Measurements from ENCODE around the gene ZNF335.
"Not testable (repeated sequence)": the region's sequence is repeated elsewhere in the genome, so short reads cannot be mapped to it uniquely, and the experiment has no call there.

The ZNF335 gene

DNA sequence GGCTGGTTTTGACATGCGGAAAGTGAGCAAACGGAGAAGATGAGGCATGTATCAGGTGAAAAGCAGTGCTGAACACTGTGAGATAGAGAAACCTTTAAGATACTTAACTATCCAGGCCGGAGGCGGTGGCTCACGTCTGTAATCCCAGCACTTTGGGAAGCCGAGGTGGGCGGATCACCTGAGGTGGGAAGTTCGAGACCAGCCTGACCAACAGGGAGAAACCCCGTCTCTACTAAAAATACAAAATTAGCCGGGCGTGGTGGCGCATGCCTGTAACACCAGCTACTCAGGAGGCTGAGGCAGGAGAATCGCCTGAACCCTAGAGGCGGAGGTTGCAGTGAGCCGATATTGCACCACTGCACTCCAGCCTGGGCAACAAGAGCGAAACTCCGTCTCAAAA is 40.3 kb downstream of the ZNF335 start:
- not testable (repeated sequence) for DNase-seq

DNA sequence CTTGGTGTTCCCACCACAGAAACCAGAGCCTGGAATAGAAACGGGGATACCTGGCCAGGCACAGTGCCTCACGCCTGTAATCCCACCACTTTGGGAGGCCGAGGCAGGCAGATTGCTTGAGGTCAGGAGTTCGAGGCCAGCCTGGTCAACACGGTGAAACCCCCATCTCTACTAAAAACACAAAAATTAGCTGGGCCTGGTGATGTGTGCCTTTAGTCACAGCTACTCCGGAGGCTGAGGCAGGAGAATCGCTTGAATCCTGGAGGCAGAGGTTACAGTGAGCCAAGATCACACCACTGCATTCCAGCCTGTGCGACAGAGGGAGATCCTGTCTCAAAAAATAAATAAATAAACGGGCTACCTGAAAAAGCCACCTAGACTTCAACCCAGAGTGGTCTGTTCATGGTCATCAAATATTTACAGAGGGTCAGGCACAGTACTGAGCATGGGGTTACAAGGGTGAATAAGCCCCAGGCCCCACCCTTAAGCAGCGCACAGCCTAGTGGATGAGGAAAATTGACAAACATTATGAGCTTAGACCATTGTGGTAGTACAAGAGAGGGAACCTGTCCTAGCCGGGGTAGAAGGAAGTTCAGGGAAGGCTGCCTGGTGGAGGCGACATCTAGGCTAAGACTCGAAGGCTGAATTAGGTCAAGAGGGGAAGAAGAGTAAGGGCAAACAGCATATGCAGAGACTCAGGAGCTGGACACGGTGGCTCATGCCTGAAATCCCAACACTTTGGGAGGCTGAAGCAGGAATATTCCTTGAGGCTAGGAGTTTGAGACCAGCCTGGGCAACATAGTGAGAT is 44.7 kb downstream of the ZNF335 start:
- no peak for DNase-seq

DNA sequence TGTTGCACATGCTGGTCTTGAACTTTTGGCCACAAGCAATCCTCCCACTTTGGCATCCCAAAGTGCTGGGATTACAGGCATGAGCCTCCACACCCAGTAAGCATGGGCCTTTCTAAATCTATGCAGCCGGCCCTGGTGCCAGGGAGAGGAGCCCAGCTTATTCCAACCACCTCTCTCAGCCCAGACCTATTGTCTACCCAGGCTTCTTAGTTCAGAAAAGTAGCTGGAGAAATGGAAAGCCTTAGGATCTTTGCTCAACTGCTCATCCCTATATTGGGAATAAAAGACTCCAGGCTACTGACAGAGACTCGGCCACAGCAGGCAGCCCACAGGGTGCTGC is 45.3 kb downstream of the ZNF335 start:
- DNase-seq: no peak

DNA sequence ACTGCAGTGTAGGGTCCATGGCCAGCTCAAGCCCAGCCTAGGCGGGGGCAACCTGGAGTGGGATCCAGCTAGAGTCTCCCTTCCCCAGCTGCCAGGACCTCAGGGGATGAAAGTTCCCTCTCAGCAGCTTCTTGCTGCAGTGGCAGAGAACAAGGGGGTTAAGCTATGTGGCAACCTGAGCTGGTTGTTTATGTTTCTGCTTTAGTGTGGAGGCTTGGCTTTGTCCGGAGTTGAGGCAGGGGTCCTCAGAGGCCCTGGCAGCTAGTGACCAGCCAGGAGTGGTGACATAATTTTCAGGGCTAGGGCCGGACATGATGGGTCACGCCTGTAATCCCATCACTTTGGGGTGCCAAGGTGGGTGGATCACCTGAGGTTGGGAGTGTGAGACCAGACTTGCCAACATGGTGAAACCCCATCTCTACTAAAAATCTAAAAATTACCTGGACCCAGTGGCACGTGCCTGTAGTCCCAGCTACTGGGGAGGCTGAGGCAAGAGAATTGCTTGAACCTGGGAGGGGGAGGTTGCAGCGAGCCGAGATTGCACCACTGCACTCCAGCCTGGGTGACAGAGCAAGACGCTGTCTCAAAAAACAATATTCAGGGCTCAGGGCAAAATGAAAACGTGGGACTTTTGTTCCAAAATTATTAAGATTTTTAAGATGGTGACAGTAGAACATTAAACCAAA is 46.0 kb downstream of the ZNF335 start:
- no peak for DNase-seq

DNA sequence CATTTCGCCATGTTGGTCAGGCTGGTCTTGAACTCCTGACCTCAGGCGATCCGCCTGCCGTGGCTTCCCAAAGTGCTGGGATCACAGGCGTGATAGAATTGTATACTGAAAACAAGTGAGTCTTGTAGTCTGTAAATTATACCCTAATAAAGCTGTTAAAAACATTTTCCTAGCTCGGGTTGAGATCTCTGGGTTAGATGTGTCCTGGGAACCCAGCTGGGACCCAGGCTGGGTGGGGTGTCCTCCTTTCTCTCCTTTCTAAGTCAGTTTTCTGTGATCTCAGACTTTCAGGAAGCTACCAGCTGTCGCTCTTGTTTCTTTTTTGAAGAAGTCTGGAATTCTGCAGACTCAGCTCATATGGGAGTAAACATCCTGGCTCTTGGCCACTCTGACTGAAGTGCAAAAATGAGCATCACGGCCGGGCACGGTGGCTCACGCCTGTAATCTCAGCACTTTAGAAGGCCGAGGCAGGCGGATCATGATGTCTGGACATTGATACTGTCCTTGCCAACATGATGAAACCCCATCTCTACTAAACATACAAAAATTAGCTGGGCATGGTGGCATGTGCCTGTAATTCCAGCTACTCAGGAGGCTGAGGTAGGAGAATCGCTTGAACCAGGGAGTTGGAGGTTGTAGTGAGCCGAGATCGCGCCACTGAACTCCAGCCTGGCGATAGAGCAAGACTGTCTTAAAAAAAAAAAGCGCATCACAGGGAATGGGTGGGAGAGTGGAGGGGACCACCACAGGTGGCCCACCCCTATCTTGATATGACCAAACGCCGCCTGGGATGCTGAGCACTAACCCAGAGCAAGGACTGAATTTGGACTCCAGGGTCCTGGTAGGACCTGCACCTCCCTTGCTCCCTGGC is 47.4 kb downstream of the ZNF335 start:
- peak; percentile 36 for DNase-seq

DNA sequence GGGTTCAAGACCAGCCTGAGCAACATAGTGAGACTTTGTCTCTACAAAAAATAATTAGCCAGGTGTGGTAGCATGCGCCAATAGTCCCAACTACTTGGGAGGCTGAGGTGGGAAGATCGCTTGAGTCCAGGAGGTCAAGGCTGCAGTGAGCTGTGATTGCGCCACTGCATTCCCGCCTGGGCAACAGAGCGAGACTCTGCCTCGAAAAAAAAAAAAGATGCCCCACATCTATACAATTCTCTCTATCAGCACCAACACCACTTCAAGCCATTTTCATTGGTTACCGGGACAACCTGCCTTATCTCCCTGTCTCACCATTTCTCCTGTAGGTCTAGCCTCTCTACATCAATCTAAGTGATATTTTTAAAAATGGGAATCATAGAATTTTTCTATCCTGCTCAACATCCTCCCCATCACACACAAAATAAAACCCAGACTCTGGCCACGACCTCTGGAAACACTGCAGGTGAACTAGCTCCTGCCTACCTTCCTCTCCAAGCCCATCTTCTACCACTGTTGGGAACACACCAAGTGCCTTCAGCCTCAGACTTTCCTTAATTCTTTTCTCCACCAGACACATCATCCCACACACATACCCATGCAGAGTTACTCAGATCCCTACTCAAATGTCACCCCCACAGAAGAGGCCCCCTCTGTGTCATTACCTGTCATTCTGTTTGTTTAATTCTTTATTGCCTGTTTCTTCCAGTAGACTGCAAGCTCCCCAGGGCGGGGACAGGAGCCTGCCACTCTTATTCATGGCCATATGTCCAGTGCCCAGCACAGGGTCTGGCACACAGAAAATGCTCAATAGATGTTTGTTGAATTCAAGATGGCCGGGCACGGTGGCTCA is 50.4 kb downstream of the ZNF335 start:
- no peak for DNase-seq

DNA sequence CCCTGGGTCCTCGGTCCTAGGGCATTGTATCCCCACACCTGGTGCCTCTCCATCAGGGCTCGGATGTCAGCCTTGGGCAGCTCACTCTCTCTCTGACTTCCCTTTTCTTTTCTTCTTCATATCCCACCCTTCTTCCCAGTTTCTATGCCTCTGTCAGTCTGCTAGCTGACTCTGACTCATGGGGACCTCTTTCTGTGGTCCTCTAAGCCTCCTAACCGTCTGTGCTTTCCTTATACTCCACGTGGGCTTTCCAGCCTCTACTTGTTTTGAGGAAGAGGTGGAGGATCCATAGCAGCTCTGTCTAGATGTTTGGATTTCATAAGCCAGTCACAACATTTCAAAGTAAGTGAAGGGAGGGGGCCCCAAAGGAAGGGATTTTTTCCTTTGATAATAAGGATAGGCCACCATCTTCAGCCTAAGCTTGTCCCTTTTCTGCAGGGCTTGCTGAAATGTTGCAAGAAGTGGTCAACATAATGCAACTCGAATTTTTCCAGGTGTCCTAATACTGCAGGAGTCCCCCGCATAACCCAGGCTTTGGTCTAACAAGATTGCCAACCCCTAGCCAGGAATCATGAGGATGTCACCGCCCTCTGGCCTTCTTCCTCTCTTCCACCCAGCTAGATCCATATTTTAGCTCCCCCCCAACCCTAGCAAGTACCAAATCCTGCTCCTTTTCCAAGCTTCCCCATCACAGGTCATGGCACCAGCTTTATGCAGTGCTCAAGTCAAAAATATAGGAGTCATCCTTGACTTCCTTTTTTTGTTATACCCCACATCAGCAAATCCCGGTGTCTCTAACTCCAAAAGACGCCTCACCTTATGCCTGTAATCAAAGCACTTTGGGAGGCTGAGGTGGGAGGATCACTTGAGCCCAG is 51.3 kb downstream of the ZNF335 start:
- DNase-seq: no peak

DNA sequence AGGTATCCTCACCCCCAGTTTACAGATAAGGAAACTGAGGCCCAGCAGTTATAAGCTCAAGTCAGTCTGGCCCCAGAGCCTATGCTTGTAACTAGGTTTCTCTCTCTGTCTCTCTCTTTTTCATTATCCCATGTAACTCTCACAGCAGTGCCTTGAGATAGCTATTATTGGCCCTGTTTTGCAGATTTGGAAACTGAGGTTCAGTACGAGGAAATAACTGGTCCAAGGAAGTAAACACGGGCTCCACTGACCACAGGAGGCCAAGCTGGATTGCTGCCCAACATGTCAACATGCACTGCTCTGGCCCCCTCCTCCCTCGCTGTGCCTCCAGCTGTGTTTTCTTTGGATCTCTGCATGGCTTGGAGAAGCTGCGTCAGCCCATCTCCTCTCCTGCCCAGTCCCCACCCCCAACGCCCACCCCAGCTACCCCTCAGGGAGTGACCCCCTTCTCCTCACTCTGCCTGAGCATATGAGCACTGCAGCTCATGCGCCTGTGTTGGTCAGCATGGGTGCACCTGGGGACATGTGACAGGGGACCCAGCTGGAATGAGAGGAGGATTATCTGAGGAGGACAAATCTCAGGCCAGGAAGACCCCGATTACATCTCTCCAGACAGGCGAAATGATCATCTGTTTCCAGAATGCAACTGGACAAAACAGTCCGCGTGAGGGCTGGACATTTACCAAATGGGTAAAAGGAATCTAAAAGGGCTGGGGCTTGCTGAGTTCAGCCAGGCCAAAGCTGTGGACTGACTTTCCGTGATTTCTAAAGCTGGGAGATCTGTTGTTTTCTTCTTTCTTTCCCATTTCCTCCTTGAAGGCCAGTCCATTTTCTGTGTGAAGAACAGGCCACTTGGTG is 52.2 kb downstream of the ZNF335 start:
- DNase-seq: peak; percentile 73

DNA sequence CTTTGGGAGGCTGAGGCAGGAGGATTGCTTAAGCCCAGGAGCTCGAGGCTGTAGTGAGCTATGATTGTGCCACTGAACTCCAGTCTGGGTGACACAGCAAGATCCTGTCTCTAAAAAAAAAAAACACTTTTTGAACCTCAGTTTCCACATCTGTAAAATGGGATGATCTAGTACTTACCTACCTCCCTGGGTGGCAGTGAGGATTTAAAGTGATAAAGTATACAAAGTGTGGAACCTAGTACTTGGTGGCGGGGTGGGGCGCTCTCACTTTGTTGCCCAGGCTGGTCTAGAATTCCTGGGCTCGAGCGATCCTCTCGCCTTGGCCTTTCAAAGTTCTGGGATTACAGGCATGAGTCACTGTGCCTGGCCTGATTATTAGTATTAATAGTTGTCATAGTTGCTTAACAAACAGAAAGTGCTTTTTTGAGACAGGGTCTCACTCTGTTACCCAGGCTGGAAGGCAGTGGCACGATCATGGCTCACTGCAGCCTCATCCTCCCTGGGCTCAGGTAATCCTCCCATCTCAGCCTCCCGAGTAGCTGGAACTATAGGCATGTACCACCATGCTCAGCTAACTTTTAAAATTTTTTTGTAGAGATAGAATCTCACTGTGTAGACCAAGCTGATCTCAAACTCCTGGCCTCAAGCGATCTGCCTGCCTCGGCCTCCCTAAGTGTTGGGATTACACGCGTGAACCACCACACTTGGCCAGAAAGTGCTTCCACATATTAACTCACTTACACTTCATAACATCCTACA is 53.0 kb downstream of the ZNF335 start:
- no peak for DNase-seq

DNA sequence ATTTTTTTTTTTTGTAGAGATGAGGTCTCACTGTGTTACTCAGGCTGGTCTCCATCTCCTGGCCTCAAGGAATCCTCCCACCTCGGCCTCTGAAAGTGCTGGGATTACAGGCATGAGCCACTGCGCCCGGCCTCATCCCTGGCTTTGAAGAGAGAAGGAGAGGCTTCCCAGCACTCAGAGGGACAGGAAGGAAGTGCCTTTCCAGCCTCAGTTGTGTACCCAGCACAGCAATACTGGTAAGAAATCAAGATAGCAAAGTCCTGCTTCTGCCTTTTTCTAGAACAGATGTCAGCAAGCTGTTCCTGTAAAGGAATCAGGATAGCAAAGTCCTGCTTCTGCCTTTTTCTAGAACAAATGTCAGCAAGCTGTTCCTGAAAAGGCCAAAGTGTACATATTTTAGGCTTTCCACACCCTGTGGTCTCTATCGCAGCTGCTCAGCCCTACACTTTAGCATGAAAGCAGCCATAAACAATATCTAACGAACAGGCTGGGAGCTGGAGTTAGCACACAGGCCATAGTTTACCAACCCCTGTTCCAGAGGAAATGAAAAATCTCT is 53.7 kb downstream of the ZNF335 start:
- no peak for DNase-seq

DNA sequence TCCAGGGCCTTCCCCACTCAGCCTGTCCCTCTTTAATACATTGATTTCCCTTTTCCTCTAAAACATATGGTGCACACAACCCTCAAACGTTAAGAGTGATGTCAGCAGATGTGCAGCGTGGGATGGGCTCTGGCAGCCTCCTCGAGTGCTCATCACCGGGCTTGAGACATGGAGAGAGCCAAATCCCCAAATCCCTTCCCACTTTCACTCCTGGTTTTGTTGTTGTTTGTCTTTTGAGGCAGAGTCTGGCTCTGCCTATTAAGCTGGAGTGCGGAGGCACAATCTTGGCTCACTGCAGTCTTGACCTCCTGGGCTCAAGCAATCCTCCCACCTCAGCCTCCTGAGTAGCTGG is 54.2 kb downstream of the ZNF335 start:
- DNase-seq: peak; percentile 42

DNA sequence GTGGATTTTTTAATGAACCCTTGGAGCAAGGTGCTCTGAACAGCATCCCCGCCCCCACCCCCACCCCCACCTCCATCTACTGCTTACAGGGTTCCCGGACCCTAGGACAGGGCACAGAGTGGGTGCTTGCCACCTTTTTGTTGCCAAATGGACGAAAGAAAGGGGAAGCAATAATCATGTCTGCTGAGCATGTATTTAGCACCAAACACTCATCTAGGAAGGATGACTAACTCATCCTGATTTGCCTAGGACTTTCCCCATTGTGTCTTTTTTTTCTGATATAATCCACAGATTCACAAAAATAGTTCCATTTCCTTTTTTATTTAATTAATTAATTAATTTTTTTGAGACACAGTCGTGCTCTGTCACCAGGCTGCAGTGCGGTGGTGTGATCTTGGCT is 58.9 kb downstream of the ZNF335 start:
- DNase-seq: no peak

DNA sequence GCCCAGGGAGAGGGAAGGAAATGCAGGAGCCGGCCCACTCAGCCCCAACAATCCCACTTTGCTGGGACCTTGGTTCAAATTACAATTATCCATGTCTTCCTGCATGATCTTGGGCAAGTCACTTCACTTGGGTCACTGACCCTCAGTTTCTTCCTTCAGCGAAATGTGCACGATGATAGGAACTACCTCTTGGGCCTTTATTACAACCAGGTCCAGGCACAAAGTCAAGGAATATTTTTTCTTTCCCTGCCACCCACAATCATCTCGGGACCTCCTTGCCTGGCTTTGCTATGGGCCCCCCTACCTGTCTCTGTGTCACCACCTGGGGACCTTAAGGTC is 59.7 kb downstream of the ZNF335 start:
- DNase-seq: no peak

DNA sequence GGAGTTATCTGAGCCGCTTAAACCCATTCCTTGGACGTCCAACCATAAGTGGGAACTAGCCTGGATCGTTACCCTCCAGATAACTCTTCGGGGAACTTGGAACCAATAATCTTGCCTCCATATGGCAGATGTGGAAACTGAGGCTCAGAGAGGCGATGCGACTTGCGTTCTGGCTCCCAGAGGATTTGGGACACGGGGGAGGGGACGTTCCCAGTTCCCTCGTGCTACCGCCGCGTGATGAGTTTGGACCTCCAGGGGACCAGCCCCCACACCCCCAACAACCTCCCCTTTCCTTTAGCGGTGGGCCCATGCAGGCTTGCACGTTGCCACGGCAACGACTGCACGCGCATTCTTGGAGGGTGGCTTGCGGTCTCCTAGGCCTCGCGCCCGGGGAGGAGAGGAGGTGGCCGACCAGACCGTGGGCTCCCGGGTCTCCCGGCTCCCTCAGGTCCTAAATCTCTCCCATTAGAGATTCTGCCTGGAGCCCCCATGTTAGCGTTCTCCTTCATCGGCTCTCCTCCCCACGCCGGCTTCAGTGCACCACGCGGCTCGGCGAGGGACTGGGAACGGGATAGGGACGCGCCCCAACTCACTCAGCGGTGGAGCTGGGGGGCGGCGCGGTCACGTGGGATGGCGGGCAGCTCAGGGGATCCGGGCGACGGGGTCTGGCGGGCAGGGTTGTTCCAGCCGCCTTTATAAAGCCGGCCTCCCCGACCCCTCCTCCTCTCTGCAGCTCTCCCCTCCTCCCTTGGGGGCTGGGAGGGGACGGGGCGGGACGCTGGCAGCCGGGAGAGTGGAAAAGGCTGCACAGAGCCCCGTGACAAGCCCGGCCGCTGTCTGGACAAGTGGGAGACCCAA is 60.3 kb downstream of the ZNF335 start, which contains the start of gene PLTP:
TSS of gene PLTP (minus strand) at position 670 of the 858 bp plus-strand sequence. CDS start 703 bp downstream, outside the sequence.
- peak; percentile 83 for DNase-seq

DNA sequence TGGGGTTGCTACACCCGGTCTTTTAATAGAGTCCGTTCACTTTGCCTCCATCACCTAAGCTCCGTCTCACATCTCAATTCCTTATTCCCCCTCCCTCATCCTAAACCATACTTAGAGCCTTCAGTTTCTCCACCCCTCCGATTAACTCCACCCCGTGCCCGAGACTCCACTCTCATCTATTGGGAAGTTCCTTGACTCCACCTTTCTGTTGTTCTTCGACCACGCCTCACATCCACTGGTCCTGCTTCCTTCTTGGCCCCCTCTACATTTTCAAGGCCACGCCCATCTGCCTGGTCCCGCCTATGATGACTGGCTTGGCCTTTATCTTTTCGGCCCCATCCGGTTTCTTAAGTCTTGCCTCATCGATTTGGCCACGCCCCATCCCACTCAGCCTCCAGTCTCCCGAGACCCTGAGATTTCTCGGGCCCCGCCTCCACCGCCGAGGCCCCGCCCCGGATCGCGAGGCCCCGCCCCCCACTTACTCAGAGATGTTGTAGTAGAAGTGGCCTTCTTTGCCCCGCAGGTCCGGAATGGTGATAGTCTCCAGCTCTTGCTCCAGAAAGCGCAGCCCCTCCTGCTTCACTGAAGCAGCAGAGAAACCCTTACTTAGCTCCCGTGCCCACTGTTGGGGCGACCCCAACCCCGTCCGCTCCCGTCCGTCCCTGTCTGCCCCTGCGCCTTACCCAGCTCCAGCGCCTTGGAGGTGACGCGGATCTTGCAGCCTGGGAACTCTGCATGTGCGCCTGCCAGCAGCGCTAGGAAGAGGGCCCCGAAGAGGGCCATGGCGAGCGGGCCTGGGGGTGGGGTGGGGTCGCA is 61.1 kb downstream of the ZNF335 start:
- peak; percentile 100 for DNase-seq

DNA sequence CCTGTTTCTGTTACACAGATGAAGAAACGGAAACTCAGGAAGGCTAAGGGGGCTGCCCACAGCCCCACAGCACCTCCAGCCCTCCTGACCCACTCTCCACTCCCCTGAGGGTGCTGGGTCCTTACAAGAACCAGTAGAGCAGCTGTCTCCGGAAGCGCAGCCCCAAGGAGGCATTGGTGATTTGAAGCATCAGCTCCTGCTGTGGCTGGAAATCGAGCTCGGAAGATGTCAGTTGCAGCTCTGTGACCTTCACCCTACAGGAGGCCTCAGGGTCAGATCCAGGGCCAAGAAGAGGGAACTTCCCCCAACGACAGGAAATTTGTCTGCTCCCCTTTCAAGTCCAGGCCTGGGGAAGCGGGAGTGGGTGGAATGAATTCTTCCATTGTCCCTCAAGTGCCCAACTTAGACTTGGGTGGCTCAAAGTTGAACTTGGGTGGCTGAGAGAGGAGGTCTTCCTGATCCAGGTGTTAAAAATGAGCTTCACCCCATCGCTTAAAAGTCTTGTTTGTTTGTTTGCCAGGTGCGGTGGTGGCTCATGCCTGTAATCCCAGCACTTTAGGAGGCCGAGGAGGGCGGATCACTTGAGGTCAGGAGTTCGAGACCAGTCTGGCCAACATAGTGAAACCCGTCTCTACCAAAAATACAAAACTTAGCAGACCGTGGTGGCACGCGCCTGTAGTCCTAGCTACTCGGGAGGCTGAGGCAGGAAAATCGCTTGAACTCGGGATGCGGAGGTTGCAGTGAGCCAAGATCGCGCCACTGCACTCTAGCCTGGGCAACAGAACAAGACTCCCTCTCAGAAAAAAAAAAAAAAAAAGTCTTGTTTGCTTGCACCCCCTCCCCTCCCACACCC is 62.0 kb downstream of the ZNF335 start:
- no peak for DNase-seq

DNA sequence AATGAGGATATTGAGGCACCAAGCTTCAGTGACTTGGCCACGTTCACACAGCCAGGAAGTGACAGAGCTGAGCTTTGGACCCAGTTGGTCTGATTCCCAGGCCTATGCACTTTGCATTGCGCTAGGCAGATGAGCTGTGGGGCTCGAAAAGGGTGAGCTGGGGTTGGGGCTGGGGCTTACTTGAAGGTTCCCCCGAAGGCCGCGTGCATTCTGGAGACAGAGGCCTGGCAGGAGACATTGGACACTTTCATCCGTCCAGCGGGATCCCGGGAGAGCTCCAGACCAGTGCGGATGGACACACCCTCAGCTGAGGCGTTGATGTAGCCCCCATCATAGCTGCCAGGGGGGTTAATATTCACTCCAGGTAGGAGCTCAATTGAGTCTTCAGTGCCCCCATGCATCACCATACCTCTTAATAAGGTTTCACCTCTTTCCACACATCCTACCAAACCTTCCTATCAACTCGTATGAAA is 62.6 kb downstream of the ZNF335 start:
- DNase-seq: no peak

All from fibroblast of upper back skin (primary cell).